SK-N-MC (cell line): Measurements from ENCODE around the gene NLRP8.
"Not testable (repeated sequence)": the region's sequence is repeated elsewhere in the genome, so short reads cannot be mapped to it uniquely, and the experiment has no call there.

ENCODE experiments used
- DNase-seq: peaks from one replicate; pipeline ENCODE4 v3.0.0-alpha.2; 2011; ENCODE audit warnings: low read depth, low spot score
- H3K27ac ChIP-seq: fragments of 200-600 bp; sonication (generic); 2 replicates; pipeline ENCODE4 v1.5.1; 2016; ENCODE audit warnings: mixed run types
- H3K36me3 ChIP-seq: fragments of 200-600 bp; sonication (generic); 2 replicates; pipeline ENCODE4 v1.6.1; 2017; ENCODE audit warnings: antibody characterized with exemption, low read length, mixed read lengths; ENCODE audit not compliant: insufficient read depth
- H3K4me3 ChIP-seq: fragments of 200-600 bp; sonication (generic); 2 replicates; pipeline ENCODE4 v1.5.1; 2016
- H3K9ac ChIP-seq: fragments of 200-600 bp; sonication (generic); 2 replicates; pipeline ENCODE4 v1.8.0; 2017; ENCODE audit warnings: mixed run types, mixed read lengths; ENCODE audit not compliant: insufficient read length
- H3K9me3 ChIP-seq: fragments of 200-600 bp; sonication (generic); 2 replicates; pipeline ENCODE4 v1.6.1; 2017; ENCODE audit warnings: low read depth, mild to moderate bottlenecking, antibody characterized with exemption, low read length, moderate library complexity, mixed read lengths
- EZH2 ChIP-seq: fragments of 200-600 bp; sonication (generic); IDR thresholded peaks from one replicate; pipeline ENCODE4 v1.6.1; 2017; ENCODE audit warnings: antibody characterized with exemption
- FOXP2 ChIP-seq: optimal IDR thresholded peaks from 2 replicates; pipeline ENCODE3; 2011; ENCODE audit warnings: mild to moderate bottlenecking, moderate library complexity; ENCODE audit not compliant: insufficient read depth; ENCODE audit errors: extremely low read length, control extremely low read depth
- POLR2AphosphoS5 ChIP-seq: IDR thresholded peaks from 2 replicates; pipeline ENCODE4 v1.6.1; 2012; ENCODE audit warnings: mild to moderate bottlenecking, low read depth, low read length, borderline replicate concordance

The NLRP8 gene

DNA sequence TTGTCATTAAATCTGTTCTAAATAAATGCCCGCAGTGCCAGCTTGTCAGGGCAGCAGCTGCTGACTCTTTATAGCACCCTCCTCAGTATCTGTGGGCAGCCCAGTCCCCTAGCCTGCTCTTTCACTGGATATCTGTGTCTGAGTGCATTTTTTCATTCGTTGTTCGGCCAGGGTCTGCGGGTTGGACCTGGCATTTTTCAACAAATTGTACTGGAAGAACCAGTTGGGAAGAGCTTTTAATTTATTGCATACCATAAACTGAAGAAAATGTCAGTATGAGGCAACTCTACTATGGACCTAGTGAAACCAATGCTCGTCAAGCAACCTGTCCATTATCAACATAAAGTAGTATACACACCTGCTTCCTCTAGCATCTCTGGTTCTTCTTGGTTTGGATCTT, 24.1 kb upstream of the NLRP8 start:
- Histone ChIP-seq H3K36me3 (no peaks in the 10 kb centered on the region), H3K9ac (no peak overlapping the region), H3K27ac (no peak overlapping the region), H3K4me3 (no peak overlapping the region), H3K9me3 (no peaks in the 10 kb centered on the region)
- DNase-seq, result no peak
- TF ChIP-seq POLR2AphosphoS5, result no peak

DNA sequence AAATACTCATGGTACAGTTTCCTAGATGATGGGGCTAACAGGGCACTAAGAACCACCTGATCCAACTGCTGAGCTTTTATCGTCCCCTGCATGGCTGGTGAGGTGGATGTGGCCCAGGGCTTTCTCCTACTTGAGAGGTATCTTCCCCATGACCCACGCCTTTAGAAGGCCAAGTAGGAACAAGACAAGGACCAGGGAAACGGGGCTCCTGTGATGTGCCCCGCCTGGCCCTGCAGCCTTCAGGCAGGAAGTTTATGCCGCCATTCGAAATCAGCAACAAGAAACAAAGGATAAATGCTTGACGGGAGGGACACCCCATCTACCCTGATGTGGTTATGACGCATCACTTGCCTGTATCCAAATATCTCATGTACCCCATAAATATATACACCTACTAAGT, 19.6 kb upstream of the NLRP8 start:
- no peak for DNase-seq
- no peak overlapping the region for H3K27ac ChIP-seq

GRCh38 chr19:55929258-55929657, 18.4 kb upstream of the NLRP8 start:
- not testable (repeated sequence) for H3K4me3 ChIP-seq, DNase-seq, H3K9me3 ChIP-seq, H3K36me3 ChIP-seq, H3K27ac ChIP-seq, H3K9ac ChIP-seq

More for the DNA sequence above, 19.6 kb upstream of the NLRP8 start:
- Histone ChIP-seq H3K36me3 (no peaks in the 10 kb centered on the region), H3K9me3 (no peaks in the 10 kb centered on the region), H3K9ac (no peak overlapping the region), H3K4me3 (no peak overlapping the region)
- TF ChIP-seq EZH2 (no peak), POLR2AphosphoS5 (no peak), FOXP2 (no peak)

GRCh38 chr19:55930996-55931515, 16.6 kb upstream of the NLRP8 start:
- H3K27ac ChIP-seq, result no peak overlapping the region
- H3K9me3 ChIP-seq, result no peaks in the 10 kb centered on the region
- no peak for DNase-seq
- H3K4me3 ChIP-seq, result no peak overlapping the region
- TF ChIP-seq EZH2 (no peak), FOXP2 (no peak), POLR2AphosphoS5 (no peak)
- H3K9ac ChIP-seq, result no peak overlapping the region
- no peaks in the 10 kb centered on the region for H3K36me3 ChIP-seq

DNA sequence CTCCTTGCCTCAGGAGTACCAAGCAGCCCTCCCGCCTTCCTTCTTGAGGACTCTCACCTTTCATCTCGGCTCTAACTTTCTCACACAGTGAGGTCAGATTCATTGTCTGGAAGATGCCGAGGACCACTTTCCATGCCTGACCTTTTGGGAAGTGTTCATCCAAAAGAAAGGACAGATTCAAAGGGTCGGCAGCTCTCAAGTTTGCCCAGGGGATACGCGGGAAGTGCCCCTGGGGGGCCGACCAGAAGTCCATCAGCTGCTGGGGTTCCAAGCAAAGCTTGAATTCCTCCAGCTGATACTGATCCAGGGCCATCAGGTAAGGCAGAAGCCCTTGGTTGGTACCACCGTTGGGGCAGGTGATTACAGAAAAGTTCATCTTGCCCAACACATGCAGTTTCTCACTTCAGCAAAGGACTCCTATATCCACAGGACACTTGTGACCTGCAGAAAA, 15.7 kb upstream of the NLRP8 start, which contains the start of gene NLRP13:
Gene NLRP13 (minus strand): TSS at position 401 of the 451 bp plus-strand sequence. CDS start 25 bp downstream, at position 376.
- H3K9me3 ChIP-seq, result no peaks in the 10 kb centered on the region
- no peaks in the 10 kb centered on the region for H3K36me3 ChIP-seq
- H3K27ac ChIP-seq, result no peak within 1 kb of the TSS
- no peak within 1 kb of the TSS for H3K9ac ChIP-seq
- H3K4me3 ChIP-seq, result no peak within 1 kb of the TSS
- TF ChIP-seq EZH2 (no peak), FOXP2 (no peak), POLR2AphosphoS5 (no peak)
- no peak for DNase-seq

GRCh38 chr19:55935206-55935605, 12.4 kb upstream of the NLRP8 start:
- no peak overlapping the region for H3K27ac ChIP-seq
- TF ChIP-seq POLR2AphosphoS5 (no peak), EZH2 (no peak), FOXP2 (no peak)
- H3K9me3 ChIP-seq, result no peaks in the 10 kb centered on the region
- DNase-seq, result no peak
- H3K9ac ChIP-seq, result no peak overlapping the region
- no peaks in the 10 kb centered on the region for H3K36me3 ChIP-seq
- H3K4me3 ChIP-seq, result no peak overlapping the region

- Histone ChIP-seq H3K27ac (no peak overlapping the region), H3K9ac (no peak overlapping the region), H3K9me3 (no peaks in the 10 kb centered on the region), H3K36me3 (no peaks in the 10 kb centered on the region), H3K4me3 (no peak overlapping the region)
- DNase-seq, result no peak
- TF ChIP-seq FOXP2 (no peak), POLR2AphosphoS5 (no peak), EZH2 (no peak)
Measured at GRCh38 chr19:55939206-55939605, 8.4 kb upstream of the NLRP8 start.

- no peak for DNase-seq
- Histone ChIP-seq H3K4me3 (no peak overlapping the region), H3K27ac (no peak overlapping the region), H3K9me3 (no peaks in the 10 kb centered on the region), H3K9ac (no peak overlapping the region), H3K36me3 (no peaks in the 10 kb centered on the region)
- no peak for TF ChIP-seq EZH2
- no peak for TF ChIP-seq FOXP2
- no peak for TF ChIP-seq POLR2AphosphoS5
Measured at GRCh38 chr19:55940306-55940705, 7.3 kb upstream of the NLRP8 start.

GRCh38 chr19:55950566-55950965, 2.9 kb downstream of the NLRP8 start:
- not testable (repeated sequence) for H3K9me3 ChIP-seq, H3K36me3 ChIP-seq, H3K9ac ChIP-seq, H3K27ac ChIP-seq, DNase-seq, H3K4me3 ChIP-seq

DNA sequence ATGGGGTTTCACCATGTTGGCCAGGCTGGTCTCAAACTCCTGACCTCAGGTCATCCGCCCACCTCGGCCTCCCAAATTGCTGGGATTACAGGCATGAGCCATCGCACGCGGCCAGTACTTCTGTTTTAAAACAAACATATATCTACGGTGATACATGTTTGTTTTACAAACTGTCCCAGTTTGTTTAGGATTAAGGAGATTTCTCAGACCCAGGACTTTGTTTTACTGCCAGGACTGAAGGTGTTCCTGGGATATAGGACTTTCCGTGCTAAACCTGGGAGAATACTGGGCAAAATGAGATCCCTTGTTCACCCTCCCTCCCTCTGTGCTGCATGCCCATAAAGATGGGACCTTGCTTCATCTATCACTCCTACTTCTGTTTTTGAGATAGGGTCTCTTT, 8.8 kb downstream of the NLRP8 start:
- TF ChIP-seq EZH2, result no peak
- TF ChIP-seq FOXP2, result no peak
- no peak for TF ChIP-seq POLR2AphosphoS5
- Histone ChIP-seq H3K27ac (no peak overlapping the region), H3K9me3 (no peaks in the 10 kb centered on the region), H3K36me3 (no peaks in the 10 kb centered on the region), H3K4me3 (no peak overlapping the region), H3K9ac (no peak overlapping the region)
- DNase-seq, result no peak
